Esophagus muscularis mucosa (tissue), 4 donors: ENCODE measurements around the gene MEIS2. TPM values are rescaled to one million over a fixed set of nuclear protein-coding genes. Genes with fewer than 3 reads are reported as not detected.

ENCODE experiments used
- DNase-seq: peaks from one replicate; pipeline ENCODE4 v3.0.0-alpha.2; 2017; ENCODE audit errors: extremely low spot score
- H3K27ac ChIP-seq, 4 donors: fragments of 200-600 bp; sonication (generic); replicated peaks in 1 of 4; 1 replicate in 3 of 4; 2 replicates in 1 of 4; pipeline ENCODE4 v1.5.1; 2016 to 2019; ENCODE audit warnings: mild to moderate bottlenecking in 1 of 4
- H3K27me3 ChIP-seq, 4 donors: fragments of 200-600 bp; sonication (generic); one replicate each; pipeline versions ENCODE4 v1.5.1 to v1.6.0; 2016 to 2019
- H3K36me3 ChIP-seq, 4 donors: fragments of 200-600 bp; sonication (generic); one replicate each; pipeline ENCODE4 v1.5.1; 2016 to 2019
- H3K4me1 ChIP-seq, 4 donors: fragments of 200-600 bp; sonication (generic); one replicate each; pipeline ENCODE4 v1.5.1; 2016 to 2019
- H3K4me3 ChIP-seq, 4 donors: fragments of 200-600 bp; sonication (generic); 1 replicate in 2 of 4; 2 replicates in 2 of 4; pipeline ENCODE4 v1.5.1; 2016 to 2019; ENCODE audit warnings: mild to moderate bottlenecking in 4 of 4, moderate library complexity in 1 of 4
- H3K9me3 ChIP-seq, 4 donors: fragments of 200-600 bp; sonication (generic); 1 replicate in 3 of 4; 2 replicates in 1 of 4; pipeline ENCODE4 v1.5.1; 2016 to 2019
- EP300 ChIP-seq: sonication (generic); formaldehyde crosslinking; IDR thresholded peaks from one replicate; pipeline ENCODE4 v1.6.1; 2017; ENCODE audit warnings: antibody characterized with exemption
- POLR2A ChIP-seq: fragments of 450-650 bp; IDR thresholded peaks from one replicate; pipeline ENCODE4 v1.6.1; 2017; ENCODE audit warnings: antibody characterized with exemption, moderate library complexity, mild to moderate bottlenecking, low read depth
- POLR2AphosphoS5 ChIP-seq, 2 donors: sonication (generic); formaldehyde crosslinking; IDR thresholded peaks; one replicate each; pipeline ENCODE4 v1.6.1; 2017; ENCODE audit warnings: antibody characterized with exemption in 2 of 2
- WGBS: methylation state at CpG from one replicate; pipeline ENCODE4 v1.1.5; 2018; 5-methylcytosine and 5-hydroxymethylcytosine counted together
- intact Hi-C: fragments of 100-400 bp; cut with DNase I; formaldehyde crosslinking; loops from one replicate; pipeline ENCODE4 v1.15.1; 2023
- total RNA-seq, 4 donors: library from RNA; depleted of rRNA; stranded (reverse); fragments of >200 nt; gene quantifications; one replicate each; pipeline versions ENCODE4 v1.1.0 to v1.2.1, GENCODE V29; 2016
- TF ChIP-seq, protein P1 (sequence below), 3 experiments: fragments of 200-600 bp in 2 of 3; fragments of 450-650 bp in 1 of 3; sonication (generic) in 2 of 3; IDR thresholded peaks; one replicate each; pipeline ENCODE4 v1.5.1; 2017 to 2019; ENCODE audit warnings: antibody characterized with exemption in 3 of 3, mild to moderate bottlenecking in 2 of 3, moderate library complexity in 1 of 3

MEIS2 gene
- total RNA-seq, 4 donors from 2014 or later, result 53.8 to 106 (median 63.3) TPM

- peaks cover 0 to 15% (median 4%) of the 10 kb centered on the region in 4 donors for H3K4me1 ChIP-seq
- no peak overlapping the region for H3K4me3 ChIP-seq
- H3K27ac ChIP-seq, result no peak overlapping the region
- no peaks in the 10 kb centered on the region for H3K27me3 ChIP-seq
- intact Hi-C loops, result no loop called here
- TF ChIP-seq EP300, result no peak
- TF ChIP-seq, protein P1, sequence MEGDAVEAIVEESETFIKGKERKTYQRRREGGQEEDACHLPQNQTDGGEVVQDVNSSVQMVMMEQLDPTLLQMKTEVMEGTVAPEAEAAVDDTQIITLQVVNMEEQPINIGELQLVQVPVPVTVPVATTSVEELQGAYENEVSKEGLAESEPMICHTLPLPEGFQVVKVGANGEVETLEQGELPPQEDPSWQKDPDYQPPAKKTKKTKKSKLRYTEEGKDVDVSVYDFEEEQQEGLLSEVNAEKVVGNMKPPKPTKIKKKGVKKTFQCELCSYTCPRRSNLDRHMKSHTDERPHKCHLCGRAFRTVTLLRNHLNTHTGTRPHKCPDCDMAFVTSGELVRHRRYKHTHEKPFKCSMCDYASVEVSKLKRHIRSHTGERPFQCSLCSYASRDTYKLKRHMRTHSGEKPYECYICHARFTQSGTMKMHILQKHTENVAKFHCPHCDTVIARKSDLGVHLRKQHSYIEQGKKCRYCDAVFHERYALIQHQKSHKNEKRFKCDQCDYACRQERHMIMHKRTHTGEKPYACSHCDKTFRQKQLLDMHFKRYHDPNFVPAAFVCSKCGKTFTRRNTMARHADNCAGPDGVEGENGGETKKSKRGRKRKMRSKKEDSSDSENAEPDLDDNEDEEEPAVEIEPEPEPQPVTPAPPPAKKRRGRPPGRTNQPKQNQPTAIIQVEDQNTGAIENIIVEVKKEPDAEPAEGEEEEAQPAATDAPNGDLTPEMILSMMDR (IDR thresholded peaks at IDR 0.05), result no peak
- no peak for TF ChIP-seq POLR2AphosphoS5 (IDR thresholded peaks at IDR 0.05)
- no peak for TF ChIP-seq POLR2A
- no peak for DNase-seq
- no peaks in the 10 kb centered on the region for H3K36me3 ChIP-seq
- no peaks in the 10 kb centered on the region for H3K9me3 ChIP-seq
Measured at GRCh38 chr15:36977659-36978058, 122.7 kb downstream of the MEIS2 start.

- intact Hi-C loops, result no loop called here
- no peak overlapping the region for H3K4me3 ChIP-seq
- TF ChIP-seq EP300 (no peak), POLR2A (no peak), POLR2AphosphoS5 (IDR thresholded peaks at IDR 0.05) (no peak)
- TF ChIP-seq, protein P1 (IDR thresholded peaks at IDR 0.05), result no peak
- no peak for DNase-seq
- WGBS, result 65% methylated on average over 3 of the region's 3 CpGs
- no peak overlapping the region for H3K27ac ChIP-seq
- H3K36me3 ChIP-seq, result peaks cover 0 to 3% (median 0%) of the 10 kb centered on the region in 4 donors
- peaks cover 0 to 31% (median 17%) of the 10 kb centered on the region in 4 donors for H3K4me1 ChIP-seq
- no peaks in the 10 kb centered on the region for H3K27me3 ChIP-seq
- H3K9me3 ChIP-seq, result no peaks in the 10 kb centered on the region
Measured at GRCh38 chr15:36972704-36973103, 127.6 kb downstream of the MEIS2 start.

DNA sequence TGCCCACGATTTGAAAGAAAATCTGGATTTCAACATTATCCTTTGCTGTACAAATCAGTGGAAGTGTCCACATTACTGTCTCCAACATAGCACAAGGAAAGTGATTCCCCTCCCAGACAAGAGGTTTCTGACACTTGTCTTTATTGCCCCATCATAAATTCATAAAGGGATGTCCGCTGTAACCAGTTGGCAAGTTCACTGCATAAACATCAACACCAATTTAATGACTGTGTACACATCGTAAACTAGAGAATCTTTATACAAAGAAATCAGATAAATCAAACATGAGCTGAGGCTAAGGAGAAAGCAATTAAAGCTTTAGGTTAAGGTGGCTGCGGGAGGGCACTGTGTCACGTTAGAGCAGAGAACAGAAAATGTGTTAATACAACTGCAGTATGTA is 129.8 kb downstream of the MEIS2 start:
- intact Hi-C loops, result no loop called here
- DNase-seq, result no peak
- H3K4me3 ChIP-seq, result no peak overlapping the region
- WGBS, result 96% methylated on average over 5 of the region's 5 CpGs
- H3K36me3 ChIP-seq, result peaks cover 0 to 3% (median 0%) of the 10 kb centered on the region in 4 donors
- H3K27ac ChIP-seq, result no peak overlapping the region
- H3K27me3 ChIP-seq, result no peaks in the 10 kb centered on the region
- H3K4me1 ChIP-seq, result peaks cover 4 to 44% (median 31%) of the 10 kb centered on the region in 4 donors
- no peak for TF ChIP-seq EP300
- no peak for TF ChIP-seq POLR2A
- TF ChIP-seq, protein P1 (IDR thresholded peaks at IDR 0.05), result no peak
- TF ChIP-seq POLR2AphosphoS5 (IDR thresholded peaks at IDR 0.05), result no peak
- no peaks in the 10 kb centered on the region for H3K9me3 ChIP-seq

- no peaks in the 10 kb centered on the region for H3K27me3 ChIP-seq
Measured at GRCh38 chr15:36967929-36968328, 132.4 kb downstream of the MEIS2 start.

DNA sequence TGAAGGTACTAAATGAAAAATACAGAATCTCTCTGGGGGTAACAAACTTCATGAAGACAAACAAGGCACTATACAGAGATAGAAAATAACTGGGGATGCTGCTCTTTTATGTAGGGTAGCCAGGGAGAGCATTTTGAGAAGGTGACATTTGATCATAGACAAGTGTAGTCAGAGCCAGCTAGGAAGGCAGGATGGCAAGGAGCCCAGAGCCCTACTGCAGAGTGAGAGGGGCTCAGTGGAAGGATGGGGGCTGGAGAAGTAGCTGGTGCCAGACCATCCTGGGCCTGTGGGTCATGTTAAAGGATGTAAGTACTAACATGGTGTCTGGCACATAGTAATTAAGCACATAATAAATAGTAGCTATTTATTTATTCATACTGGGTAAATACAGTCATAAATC is 133.6 kb downstream of the MEIS2 start:
- Histone ChIP-seq H3K4me3 (no peak overlapping the region), H3K27ac (peak overlapping the region in 1 of 4 donors; percentile 6), H3K4me1 (peaks cover 4 to 44% (median 38%) of the 10 kb centered on the region in 4 donors), H3K9me3 (no peaks in the 10 kb centered on the region), H3K27me3 (no peaks in the 10 kb centered on the region), H3K36me3 (peaks cover 0 to 3% (median 0%) of the 10 kb centered on the region in 4 donors)
- intact Hi-C loops, result no loop called here
- no peak for DNase-seq
- TF ChIP-seq EP300 (no peak), POLR2AphosphoS5 (IDR thresholded peaks at IDR 0.05) (no peak), POLR2A (no peak)
- TF ChIP-seq, protein P1 (IDR thresholded peaks at IDR 0.05), result no peak

More at GRCh38 chr15:36967929-36968328, 132.4 kb downstream of the MEIS2 start:
- H3K9me3 ChIP-seq, result no peaks in the 10 kb centered on the region
- H3K4me1 ChIP-seq, result peaks cover 4 to 50% (median 43%) of the 10 kb centered on the region in 4 donors
- H3K36me3 ChIP-seq, result peaks cover 0 to 3% (median 0%) of the 10 kb centered on the region in 4 donors
- TF ChIP-seq EP300, result no peak
- TF ChIP-seq, protein P1 (IDR thresholded peaks at IDR 0.05), result no peak
- no peak for TF ChIP-seq POLR2AphosphoS5 (IDR thresholded peaks at IDR 0.05)
- no peak for TF ChIP-seq POLR2A
- H3K4me3 ChIP-seq, result no peak overlapping the region
- DNase-seq, result no peak
- 98% methylated on average over 4 of the region's 4 CpGs for WGBS
- H3K27ac ChIP-seq, result no peak overlapping the region
- intact Hi-C loops, result no loop called here
